Activated naive CD4-positive, alpha-beta T cell treated with anti-CD3 and anti-CD28 coated beads, Interleukin-2, amount 50 U/mL, for 24 hours (primary cell): ENCODE data around the gene MTFR1L.

Experiments used
- H3K27ac Mint-ChIP-seq: one replicate; pipeline ENCODE4 v1.8.0; 2021; ENCODE audit warnings: mild to moderate bottlenecking, mixed read lengths
- H3K27me3 Mint-ChIP-seq: one replicate; pipeline ENCODE4 v1.8.0; 2021; ENCODE audit warnings: mixed read lengths
- H3K36me3 Mint-ChIP-seq: one replicate; pipeline ENCODE4 v1.8.0; 2021; ENCODE audit warnings: mixed read lengths
- H3K4me1 Mint-ChIP-seq: one replicate; pipeline ENCODE4 v1.8.0; 2021; ENCODE audit warnings: mixed read lengths
- H3K4me3 Mint-ChIP-seq: one replicate; pipeline ENCODE4 v1.8.0; 2021; ENCODE audit warnings: mild to moderate bottlenecking, mixed read lengths
- H3K9me3 Mint-ChIP-seq: one replicate; pipeline ENCODE4 v1.8.0; 2021; ENCODE audit warnings: mixed read lengths

MTFR1L gene

DNA sequence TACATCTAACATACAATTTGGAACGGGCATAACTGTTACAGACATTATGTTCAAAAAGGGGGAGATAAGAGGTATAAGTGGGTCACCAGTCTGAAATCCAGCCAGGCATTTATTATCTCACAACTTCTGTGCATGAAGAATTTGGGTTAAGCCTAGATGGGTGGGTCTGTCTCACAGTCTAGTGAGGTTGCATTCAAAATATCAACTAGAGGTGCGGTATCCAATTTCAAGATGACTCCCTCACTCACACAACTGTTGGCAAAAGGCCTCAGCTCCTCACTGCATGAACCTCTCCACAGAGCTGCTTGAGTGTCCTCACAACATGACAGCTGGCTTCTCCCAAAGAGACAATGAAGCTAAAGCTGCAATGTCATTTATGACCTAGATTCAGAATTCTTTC lies 34.8 kb downstream of the MTFR1L start:
- Mint-ChIP-seq H3K9me3 (no peaks in the 10 kb centered on the region), H3K27me3 (no peaks in the 10 kb centered on the region), H3K36me3 (no peaks in the 10 kb centered on the region), H3K4me3 (no peak overlapping the region), H3K4me1 (peaks cover 12% of the 10 kb centered on the region), H3K27ac (no peak overlapping the region)

DNA sequence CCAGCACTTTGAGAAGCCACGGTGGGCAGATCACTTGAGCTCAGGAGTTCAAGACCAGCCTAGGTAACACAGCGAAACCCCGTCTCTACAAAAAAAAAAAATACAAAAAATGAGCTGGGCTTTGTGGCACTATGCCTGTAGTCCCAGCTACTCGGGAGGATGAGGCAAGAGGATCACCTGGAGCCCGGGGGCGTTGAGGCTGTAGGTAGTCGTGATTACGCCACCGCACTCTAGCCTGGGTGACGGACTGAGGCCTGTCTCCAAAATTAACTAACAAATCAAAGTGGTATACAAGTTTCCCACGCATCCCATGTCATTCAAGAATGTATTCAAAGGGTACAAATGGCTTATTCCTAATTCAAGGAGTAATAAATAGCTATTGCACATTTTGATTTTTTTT lies 37.1 kb downstream of the MTFR1L start:
- Mint-ChIP-seq H3K27me3 (no peaks in the 10 kb centered on the region), H3K27ac (no peak overlapping the region), H3K4me3 (peak overlapping the region; percentile 19), H3K36me3 (no peaks in the 10 kb centered on the region), H3K9me3 (no peaks in the 10 kb centered on the region), H3K4me1 (peaks cover 25% of the 10 kb centered on the region)

DNA sequence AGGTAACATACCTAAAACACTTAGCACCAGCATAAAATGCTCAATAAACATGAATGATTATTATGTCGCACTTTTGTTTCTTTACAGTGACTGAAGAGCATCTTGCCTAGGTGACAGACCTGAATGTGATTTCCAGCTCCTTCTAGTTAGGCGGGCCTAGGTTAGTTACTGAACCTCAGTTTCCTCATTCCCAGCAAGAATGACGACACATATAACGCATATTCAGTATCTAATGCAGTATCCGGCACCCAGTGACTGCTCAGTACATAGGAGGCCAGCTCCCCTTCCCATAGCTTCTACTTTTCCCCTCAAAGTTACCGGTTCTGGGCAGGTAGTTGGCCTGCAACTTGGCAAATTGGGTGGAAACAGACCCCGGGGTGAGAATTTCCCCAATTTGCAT lies 38.7 kb downstream of the MTFR1L start:
- Mint-ChIP-seq H3K36me3 (no peaks in the 10 kb centered on the region), H3K9me3 (no peaks in the 10 kb centered on the region), H3K4me3 (peak overlapping the region; percentile 93), H3K27ac (peak overlapping the region; percentile 84), H3K4me1 (peaks cover 25% of the 10 kb centered on the region), H3K27me3 (no peaks in the 10 kb centered on the region)

DNA sequence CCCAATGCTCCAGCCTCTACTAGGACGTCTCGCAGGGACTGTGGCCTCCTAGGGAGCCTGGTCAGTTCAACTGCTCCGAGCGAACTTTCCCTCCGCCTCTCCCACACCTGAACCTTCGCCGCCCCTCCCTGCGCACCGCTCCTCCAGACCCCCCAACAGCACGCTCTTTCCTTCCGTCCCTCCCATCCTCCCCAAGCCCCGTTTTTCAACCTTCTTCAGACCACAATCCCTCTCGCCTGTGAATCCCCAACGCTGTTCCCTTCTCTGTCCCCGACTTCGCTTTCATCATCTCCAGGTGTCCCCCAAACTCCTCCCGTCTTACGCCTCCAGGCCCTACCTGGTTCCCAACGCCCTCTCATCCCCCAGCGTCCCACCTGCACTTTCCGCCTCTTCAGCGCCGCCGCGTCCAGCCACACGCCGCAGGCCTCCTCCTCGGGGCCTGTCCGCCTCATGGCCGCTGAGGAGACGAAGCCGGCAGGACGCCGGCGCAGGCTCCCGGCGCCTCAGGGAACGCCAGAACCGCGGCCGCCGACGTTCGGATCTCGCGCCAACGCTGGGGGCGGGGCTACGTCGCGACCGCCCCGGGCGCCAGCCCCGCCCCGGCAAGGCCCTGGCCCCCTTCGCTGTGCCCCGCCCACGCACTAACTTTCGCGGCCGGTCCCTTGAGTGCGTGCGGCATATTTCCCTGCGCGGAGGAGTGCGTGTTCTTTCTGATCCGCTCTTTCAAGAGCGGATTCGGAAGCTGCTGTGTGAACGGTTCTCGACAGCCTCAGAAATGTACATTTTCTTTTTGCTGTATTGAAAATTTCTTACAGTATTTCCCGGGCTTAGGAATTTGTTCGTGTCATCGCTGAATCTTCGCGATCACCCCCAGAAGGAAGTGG lies 39.4 kb downstream of the MTFR1L start, which contains the start of gene AUNIP:
AUNIP (minus strand) TSS at position 552 of the 884 bp plus-strand sequence; CDS start at position 452, 100 bp downstream.
- no peaks in the 10 kb centered on the region for H3K9me3 Mint-ChIP-seq
- H3K4me1 Mint-ChIP-seq, result peaks cover 25% of the 10 kb centered on the region
- H3K36me3 Mint-ChIP-seq, result no peaks in the 10 kb centered on the region
- peak within 1 kb of the TSS; percentile 90 for H3K27ac Mint-ChIP-seq
- H3K27me3 Mint-ChIP-seq, result no peaks in the 10 kb centered on the region
- peak within 1 kb of the TSS; percentile 93 for H3K4me3 Mint-ChIP-seq

DNA sequence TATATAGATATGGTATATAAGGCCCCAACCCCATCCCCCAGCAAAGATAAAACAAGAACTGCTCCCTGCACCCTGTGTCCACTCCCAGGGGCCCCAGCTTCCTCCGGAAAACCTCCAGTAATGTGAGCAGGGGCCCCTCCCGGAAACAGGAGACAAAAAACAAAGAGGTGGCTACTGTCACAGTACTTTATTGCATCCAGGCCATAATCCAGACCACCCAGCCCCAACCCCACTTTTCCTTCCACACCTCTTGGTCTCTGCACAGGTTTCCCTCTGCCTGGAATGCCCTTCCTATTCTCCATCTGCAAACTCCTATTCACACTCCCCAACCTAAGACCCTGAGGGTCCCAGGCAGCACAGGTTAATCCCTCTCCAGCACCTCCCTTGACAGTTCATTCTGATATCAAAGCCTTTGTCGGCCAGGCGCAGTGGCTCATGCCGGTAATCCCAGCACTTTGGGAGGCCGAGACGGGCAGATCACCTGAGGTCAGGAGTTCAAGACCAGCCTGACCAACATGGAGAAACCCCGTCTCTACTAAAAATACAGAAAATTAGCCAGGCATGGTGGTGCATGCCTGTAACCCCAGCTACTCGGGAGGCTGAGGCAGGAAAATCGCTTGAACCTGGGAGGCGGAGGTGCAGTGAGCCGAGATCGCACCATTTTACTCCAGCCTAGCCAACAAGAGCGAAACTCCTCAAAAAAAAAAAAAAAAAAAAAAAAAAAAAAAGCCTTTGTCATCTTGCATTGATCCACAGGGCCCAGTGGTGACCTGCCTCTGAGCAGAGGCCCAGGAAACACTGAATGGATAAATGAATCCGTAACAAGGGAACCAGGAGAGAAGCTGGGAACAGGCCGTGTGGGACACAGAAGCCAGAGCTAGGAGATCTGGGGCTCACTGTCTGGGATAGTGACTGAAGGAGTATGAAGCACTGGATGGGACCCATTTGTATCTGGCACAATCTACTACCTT lies 41.8 kb downstream of the MTFR1L start:
- H3K27ac Mint-ChIP-seq, result peak overlapping the region; percentile 86
- no peak overlapping the region for H3K4me3 Mint-ChIP-seq
- peaks cover 25% of the 10 kb centered on the region for H3K4me1 Mint-ChIP-seq
- no peaks in the 10 kb centered on the region for H3K36me3 Mint-ChIP-seq
- no peaks in the 10 kb centered on the region for H3K9me3 Mint-ChIP-seq
- H3K27me3 Mint-ChIP-seq, result no peaks in the 10 kb centered on the region

DNA sequence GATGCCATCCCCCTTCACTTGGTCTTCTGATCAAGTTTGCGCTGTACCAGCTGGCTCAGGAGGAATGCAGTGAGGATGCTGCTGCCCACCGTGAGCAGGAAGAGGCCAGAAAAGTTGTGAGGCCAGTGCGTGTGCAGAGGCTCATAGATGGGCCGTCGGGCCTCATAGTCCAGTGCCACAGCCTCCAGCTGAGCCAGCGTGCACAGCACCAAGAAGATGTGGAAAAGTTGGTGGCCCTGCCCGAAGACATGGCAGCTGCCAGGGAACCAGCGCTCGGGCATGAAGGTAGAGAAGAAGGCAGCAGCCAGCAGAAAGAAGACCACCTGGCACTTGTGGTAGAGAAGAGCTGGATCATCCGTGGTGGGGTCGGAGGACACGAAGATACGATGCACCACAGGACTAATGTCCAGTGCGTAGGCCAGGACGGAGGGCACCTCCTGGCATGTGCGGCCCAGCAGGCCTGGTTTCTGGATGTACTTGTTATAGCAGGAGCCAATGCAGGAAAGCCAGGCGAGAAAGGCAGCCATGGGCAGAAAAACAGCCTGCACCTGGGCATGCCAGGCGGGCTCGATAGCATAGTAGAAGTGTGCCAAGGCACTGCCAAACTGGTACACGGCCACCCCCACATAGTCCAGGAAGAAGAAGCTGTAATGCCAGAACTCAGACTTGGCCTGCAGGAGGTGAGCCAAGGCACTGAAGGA lies 43.2 kb downstream of the MTFR1L start:
- H3K9me3 Mint-ChIP-seq, result no peaks in the 10 kb centered on the region
- no peaks in the 10 kb centered on the region for H3K36me3 Mint-ChIP-seq
- H3K4me1 Mint-ChIP-seq, result peaks cover 25% of the 10 kb centered on the region
- no peak overlapping the region for H3K4me3 Mint-ChIP-seq
- H3K27me3 Mint-ChIP-seq, result no peaks in the 10 kb centered on the region
- no peak overlapping the region for H3K27ac Mint-ChIP-seq

DNA sequence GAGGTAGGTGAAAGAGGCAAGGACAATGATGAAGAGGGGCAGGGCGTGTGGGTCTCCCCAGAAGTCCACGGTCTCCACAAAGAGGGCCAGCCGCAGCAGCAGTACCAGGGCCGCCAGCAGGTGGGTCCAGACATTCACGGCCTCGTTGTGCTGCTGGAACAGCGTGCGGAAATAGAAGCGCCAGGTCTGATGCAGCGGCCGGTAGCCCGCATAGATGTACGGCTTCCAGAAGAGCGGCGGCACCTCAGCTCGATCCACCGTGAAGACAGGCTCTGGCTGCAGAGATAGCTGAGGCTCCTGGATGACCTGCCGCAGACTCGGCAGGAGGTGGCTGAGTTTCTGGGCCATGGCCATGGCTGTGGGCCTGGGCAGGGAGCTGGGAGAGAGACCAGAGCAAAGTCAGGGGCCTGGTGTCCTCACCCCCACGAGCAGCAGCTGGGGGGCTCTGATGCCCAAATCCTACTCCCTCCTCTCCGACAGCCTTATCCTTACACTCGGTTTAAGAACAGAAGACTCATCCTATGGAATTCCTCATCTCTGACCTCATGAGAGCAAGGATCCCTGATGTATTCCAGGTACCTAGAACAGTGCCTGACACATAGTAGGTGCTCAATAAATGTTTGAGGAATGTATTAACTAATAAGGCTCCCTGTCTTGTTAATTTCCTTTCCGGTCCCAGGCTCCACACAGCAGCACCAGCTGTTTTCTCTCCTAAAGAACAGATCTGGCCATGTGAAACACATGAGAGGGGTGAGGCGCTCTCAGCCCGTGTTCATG lies 43.9 kb downstream of the MTFR1L start:
- Mint-ChIP-seq H3K4me3 (no peak overlapping the region), H3K4me1 (peaks cover 20% of the 10 kb centered on the region), H3K27me3 (no peaks in the 10 kb centered on the region), H3K27ac (no peak overlapping the region), H3K36me3 (no peaks in the 10 kb centered on the region), H3K9me3 (no peaks in the 10 kb centered on the region)

DNA sequence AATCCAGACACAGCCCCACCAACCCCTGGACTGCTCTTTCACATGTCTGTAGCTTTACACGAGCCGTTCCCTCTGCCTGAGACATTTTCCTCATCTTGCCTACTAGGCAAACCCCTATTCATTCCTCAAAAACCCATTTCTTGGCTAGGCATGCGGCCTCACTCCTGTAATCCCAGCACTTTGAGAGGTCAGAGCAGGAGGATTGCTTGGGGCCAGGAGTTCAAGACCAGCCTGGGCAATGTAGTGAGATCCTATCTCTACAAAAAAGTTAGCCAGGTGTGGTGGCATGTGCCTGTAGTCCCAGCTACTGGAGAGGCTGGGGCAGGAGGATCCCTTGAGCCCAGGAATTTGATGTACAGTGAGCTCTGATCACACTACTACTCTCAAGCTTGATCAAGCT lies 44.7 kb downstream of the MTFR1L start:
- Mint-ChIP-seq H3K36me3 (no peaks in the 10 kb centered on the region), H3K9me3 (no peaks in the 10 kb centered on the region), H3K4me1 (peaks cover 15% of the 10 kb centered on the region), H3K27ac (no peak overlapping the region), H3K4me3 (no peak overlapping the region), H3K27me3 (no peaks in the 10 kb centered on the region)

DNA sequence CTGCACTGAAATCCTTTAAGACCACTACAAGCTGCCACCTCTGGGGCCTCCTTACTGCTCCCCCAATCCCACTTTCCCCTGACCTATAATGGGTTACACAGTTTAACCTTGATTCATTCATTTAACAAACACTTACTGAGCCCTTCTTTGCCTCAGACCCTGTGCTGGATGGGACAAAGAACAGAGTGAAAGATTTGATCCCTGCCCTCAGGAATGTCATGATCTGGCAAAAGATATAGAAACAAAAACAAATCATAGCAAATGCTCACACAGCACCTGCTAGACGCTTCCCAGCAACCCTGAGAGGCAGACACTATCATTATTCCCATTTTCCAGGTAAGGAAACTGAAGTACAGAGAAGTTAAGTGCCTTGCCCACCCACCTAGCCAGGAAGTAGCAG lies 46.5 kb downstream of the MTFR1L start:
- Mint-ChIP-seq H3K36me3 (no peaks in the 10 kb centered on the region), H3K27ac (no peak overlapping the region), H3K9me3 (no peaks in the 10 kb centered on the region), H3K4me1 (peaks cover 3% of the 10 kb centered on the region), H3K4me3 (no peak overlapping the region), H3K27me3 (no peaks in the 10 kb centered on the region)

DNA sequence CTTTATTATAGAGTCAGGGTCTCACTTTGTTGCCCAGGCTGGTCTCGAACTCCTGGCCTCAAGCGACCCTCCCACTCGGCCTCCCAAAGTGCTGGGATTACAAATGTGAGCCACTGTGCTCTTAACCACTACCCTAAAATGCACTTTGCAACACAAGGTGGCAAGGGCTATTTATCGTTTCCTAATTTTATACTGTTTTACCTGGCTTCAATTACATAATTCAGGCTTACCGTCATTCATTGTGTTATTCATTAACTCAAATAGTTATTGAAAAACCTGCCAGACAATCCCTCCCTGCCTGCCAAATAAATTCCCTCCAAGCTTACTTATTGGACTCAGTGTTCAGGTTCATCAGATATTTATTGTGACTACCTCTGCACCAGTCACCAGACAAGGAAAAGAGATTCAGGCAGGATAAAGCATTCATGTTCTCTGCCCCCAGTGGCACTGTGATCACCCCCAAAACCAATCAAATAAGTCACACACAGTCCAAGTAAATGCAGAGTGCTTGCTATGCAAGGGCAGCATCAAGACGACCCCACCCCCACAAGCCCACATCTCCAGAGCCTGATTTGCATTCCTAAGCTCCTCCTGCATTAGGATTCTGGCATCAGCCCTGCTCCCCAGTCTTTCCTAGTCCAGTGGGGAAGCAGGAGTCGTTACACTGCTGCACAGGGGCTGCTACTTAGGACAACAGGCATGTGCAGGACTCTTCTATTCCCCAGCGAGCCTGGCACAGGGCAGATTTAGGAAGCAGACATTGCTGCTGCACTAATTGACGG lies 47.6 kb downstream of the MTFR1L start:
- Mint-ChIP-seq H3K27me3 (no peaks in the 10 kb centered on the region), H3K9me3 (no peaks in the 10 kb centered on the region), H3K36me3 (no peaks in the 10 kb centered on the region), H3K4me3 (no peak overlapping the region), H3K4me1 (no peaks in the 10 kb centered on the region), H3K27ac (no peak overlapping the region)

DNA sequence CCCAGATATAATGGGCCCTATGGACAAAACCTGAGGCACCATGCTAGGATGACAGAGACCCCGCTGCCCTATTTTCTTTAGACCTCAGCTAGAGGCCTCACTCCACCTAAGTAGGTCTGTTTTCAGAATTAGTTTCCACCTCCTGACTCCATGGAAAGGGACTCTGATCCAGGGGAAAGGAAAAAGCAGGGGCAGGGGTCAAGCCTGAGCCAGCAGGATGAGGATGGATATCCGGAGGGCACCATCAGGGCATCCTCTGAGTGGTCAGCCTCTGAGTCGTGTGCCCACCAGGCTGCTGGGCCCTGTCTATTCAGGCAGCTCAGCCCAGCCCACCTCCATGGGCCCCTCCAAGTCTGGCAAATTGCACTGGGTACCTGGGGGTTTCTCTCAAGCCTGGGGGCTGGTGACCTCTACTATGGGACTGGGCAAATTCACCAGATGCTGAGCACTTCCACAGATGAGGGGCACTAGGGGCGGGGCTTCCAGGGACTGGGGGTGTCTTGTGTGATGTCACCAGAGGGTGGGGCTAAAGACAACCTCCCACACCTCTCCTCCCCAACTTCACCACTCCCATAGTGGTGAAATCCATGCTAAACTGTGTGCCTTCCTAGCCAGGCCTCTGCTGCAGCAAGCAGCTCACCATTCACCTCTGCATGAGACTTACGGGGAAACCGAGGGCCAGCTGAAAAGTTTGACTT lies 50.3 kb downstream of the MTFR1L start:
- Mint-ChIP-seq H3K4me1 (peaks cover 5% of the 10 kb centered on the region), H3K36me3 (no peaks in the 10 kb centered on the region), H3K4me3 (no peak overlapping the region), H3K27me3 (no peaks in the 10 kb centered on the region), H3K9me3 (no peaks in the 10 kb centered on the region), H3K27ac (no peak overlapping the region)

DNA sequence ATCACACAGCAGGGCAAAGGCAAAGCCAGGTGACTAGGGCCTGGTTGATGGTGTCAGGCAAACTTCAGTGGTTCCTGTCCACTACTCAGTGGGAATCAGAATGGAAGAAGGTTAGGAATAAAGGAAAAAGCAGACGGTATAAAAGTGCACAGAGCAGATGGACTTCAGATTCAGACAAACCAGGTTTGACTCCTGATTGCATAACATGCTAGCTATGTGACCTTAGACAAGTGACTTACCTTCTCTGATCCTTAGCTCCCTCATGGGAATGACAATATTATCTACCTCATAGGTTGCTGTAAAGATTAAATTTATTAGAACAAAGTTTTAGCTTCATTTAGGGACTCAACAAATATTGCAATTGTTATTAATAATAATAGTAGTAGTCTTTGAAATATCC lies 50.9 kb downstream of the MTFR1L start:
- no peaks in the 10 kb centered on the region for H3K9me3 Mint-ChIP-seq

DNA sequence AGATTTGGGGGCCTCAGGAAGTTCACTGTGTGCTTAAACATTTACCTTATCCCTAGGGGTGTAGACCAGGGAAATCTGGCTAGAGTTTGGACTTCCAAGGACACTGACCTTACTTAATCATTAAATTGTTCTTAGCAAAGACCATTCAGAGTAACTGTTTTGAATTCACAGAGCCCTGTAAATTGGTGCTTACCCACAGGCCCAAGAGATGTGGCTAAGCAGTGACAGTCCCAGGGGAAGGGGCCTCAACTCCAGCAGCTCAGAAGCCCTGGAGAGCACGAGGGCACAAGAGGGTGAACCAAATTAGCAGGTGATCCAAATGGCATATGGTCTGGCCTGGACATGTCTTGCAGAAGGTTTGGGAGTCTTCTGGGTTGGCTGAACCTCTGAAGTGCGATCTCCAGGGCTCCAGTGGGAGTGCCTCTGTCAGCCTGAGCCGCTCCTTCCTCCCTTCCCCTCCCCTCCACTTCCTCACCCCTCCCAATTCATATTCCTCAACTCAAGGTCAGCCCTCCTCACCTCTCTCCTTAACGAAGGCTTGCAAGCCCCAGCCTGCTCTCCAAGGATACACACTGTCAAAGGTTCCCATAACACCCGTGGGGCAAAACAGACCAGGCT lies 51.4 kb downstream of the MTFR1L start:
- Mint-ChIP-seq H3K9me3 (no peaks in the 10 kb centered on the region), H3K36me3 (no peaks in the 10 kb centered on the region), H3K4me1 (peaks cover 5% of the 10 kb centered on the region), H3K4me3 (no peak overlapping the region), H3K27me3 (no peaks in the 10 kb centered on the region), H3K27ac (no peak overlapping the region)

More for the DNA sequence above, 50.9 kb downstream of the MTFR1L start:
- H3K36me3 Mint-ChIP-seq, result no peaks in the 10 kb centered on the region
- no peak overlapping the region for H3K27ac Mint-ChIP-seq
- H3K4me3 Mint-ChIP-seq, result no peak overlapping the region
- peaks cover 5% of the 10 kb centered on the region for H3K4me1 Mint-ChIP-seq
- H3K27me3 Mint-ChIP-seq, result no peaks in the 10 kb centered on the region
